Stomach smooth muscle (tissue), 2 donors: ENCODE results near the gene ADGRD1.
"Not testable (repeated sequence)": the region's sequence is repeated elsewhere in the genome, so short reads cannot be mapped to it uniquely, and the experiment has no call there.

Experiments
- H3K27ac ChIP-seq: one replicate; pipeline ENCODE4 v1.7.0; 2013; ENCODE audit warnings: mild to moderate bottlenecking, low read length, inconsistent platforms
- H3K27me3 ChIP-seq, 2 donors: one replicate each; pipeline ENCODE4 v1.7.0; 2013; ENCODE audit warnings: low read length in 2 of 2; ENCODE audit not compliant: insufficient read depth in 2 of 2, control insufficient read depth in 1 of 2
- H3K36me3 ChIP-seq, 2 donors: one replicate each; pipeline ENCODE4 v1.7.0; 2013; ENCODE audit warnings: low read length in 2 of 2; ENCODE audit not compliant: control insufficient read depth in 2 of 2, insufficient read depth in 2 of 2
- H3K4me1 ChIP-seq: one replicate; pipeline ENCODE4 v1.7.0; 2013; ENCODE audit warnings: low read length; ENCODE audit not compliant: control insufficient read depth, insufficient read depth
- H3K4me3 ChIP-seq, 2 donors: one replicate each; pipeline ENCODE4 v1.7.0; 2013; ENCODE audit warnings: low read length in 2 of 2
- H3K9ac ChIP-seq, 2 donors: one replicate each; pipeline ENCODE4 v1.7.0; 2013; ENCODE audit warnings: low read length in 2 of 2, mild to moderate bottlenecking in 1 of 2
- H3K9me3 ChIP-seq, 2 donors: one replicate each; pipeline ENCODE4 v1.7.0; 2013; ENCODE audit warnings: low read length in 2 of 2; ENCODE audit not compliant: control insufficient read depth in 2 of 2
- donor health status: healthy.
- donor health status: Pancreatic carcinoma.

ADGRD1 gene

DNA sequence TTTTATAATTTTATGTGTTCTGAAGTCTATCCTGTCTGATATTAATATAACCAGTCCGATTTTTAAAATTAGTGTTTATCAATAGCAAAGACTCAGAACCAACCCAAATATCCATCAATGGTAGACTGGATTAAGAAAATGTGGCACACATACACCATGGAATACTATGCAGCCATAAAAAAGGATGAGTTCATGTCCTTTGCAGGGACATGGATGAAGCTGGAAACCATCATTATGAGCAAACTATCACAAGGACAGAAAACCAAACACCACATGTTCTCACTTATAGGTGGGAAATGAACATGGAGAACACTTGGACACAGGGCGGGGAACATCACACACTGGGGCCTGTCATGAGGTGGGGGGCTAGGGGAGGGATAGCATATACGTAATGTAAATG lies 16.2 kb upstream of the ADGRD1 start:
- H3K9me3 ChIP-seq, H3K4me3 ChIP-seq, H3K36me3 ChIP-seq, H3K9ac ChIP-seq, H3K4me1 ChIP-seq, H3K27ac ChIP-seq, H3K27me3 ChIP-seq: not testable (repeated sequence)

DNA sequence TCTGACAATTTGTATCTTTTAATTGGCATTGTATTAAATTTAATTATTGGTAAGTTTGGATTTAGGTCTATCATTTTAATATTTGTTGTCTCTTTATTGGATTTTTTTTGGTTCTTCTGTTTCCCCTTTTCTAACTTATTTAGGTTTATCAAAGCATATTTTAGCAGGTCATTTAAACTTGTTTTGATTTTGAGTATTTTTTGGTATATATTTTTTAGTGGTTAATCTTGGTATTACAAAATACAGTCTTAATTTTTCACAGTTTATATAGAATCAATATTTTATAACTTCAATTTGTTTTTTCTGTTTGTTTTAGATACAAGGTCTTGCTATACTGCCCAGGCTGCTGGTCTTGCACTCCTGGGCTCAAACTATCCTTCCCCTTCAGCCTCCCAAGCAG lies 15.5 kb upstream of the ADGRD1 start:
- Histone ChIP-seq H3K9ac (no peak overlapping the region), H3K4me1 (no peaks in the 10 kb centered on the region), H3K36me3 (no peaks in the 10 kb centered on the region), H3K27me3 (peaks cover 0 to 2% of the 10 kb centered on the region in 2 donors), H3K4me3 (no peak overlapping the region), H3K9me3 (peaks cover 3 to 4% of the 10 kb centered on the region in 2 donors), H3K27ac (no peak overlapping the region)

DNA sequence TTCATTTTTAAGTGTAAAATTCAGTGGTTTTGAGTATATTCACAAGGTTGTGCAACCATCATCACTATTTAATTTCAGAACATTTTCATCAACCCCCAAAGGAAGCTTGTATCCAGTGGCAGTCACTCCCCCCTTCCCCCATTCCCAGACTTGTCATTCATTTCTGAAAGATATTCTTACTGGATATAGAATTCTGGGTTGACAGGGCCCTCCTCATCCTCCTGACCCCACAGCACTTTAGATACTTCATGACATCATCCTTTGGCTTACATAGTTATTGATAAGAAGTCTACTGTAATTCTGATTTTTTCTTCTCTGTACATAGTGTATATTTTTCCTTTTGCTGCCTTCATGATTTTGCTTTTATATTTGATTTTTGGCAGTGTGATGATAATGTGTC lies 8.8 kb upstream of the ADGRD1 start:
- Histone ChIP-seq H3K4me1 (peaks cover 7% of the 10 kb centered on the region), H3K36me3 (no peaks in the 10 kb centered on the region), H3K27me3 (no peaks in the 10 kb centered on the region), H3K9me3 (peaks cover 7% of the 10 kb centered on the region in 2 donors), H3K4me3 (no peak overlapping the region), H3K27ac (no peak overlapping the region), H3K9ac (no peak overlapping the region)

DNA sequence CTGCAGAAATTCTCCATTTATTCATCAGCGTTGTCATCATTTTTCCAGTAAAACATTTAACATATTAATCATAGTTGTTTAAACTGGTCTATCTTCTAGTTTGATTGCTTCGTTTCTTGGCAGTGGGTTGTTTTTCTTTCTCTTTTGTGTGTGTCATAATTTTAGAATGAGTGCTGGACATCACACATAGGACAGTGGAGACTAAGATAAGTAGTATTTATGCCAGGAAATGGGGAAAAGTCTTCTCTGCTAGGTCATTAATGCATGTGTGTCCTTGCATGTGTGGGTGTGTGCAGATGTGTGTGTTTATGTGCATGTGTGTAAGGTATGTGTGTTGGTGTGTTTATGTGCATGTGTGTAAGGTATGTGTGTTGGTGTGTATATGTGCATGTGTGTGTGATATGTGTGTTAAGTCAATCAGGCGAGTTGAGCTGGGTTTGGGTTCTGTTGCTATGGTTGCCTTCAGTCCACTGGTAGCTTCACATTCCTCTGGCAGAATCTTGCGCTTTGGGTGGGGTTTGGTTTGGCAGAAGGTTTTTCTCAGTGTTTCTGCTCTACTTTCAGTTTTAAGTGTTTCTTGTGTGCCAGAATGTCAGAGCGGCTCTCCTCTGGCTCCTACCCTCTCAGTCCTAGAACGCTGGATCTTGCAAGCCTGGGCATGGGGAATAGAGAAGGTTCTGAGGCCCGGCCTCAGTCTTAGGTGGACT lies 7.8 kb upstream of the ADGRD1 start:
- Histone ChIP-seq H3K4me1 (peaks cover 7% of the 10 kb centered on the region), H3K27me3 (no peaks in the 10 kb centered on the region), H3K36me3 (no peaks in the 10 kb centered on the region), H3K9ac (no peak overlapping the region), H3K27ac (no peak overlapping the region), H3K9me3 (peaks cover 2 to 4% of the 10 kb centered on the region in 2 donors), H3K4me3 (peak overlapping the region in 1 of 2 donors; percentile 35)

DNA sequence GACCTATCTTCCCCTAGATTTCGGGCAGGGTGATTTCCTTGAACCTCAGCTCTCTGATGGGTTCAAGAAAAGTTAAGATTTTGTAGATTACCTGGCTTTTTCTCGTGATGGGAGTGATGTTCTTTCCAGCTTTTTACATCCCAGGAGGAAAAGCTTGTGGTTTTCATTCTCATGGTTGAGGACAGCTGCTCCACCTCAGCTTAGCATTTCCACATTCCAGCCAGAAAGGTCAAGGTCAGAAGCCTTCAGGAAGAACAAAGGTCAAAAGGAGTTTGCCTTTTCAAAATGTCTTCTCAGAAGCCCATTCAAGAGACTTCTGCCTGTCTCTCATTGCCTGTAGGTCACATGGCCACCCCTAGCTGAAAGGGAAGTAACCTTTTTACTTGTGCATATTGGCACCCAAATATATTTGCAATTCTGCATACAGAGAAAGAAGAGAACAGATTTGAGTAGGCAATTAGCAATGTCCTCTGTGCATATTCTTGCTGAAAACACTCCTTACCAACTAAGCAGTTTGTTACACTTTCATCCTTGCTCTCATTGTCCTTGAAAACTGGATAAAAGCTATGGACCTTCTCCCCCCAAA lies 6.6 kb upstream of the ADGRD1 start:
- peaks cover 8% of the 10 kb centered on the region for H3K4me1 ChIP-seq
- peaks cover 2 to 4% of the 10 kb centered on the region in 2 donors for H3K9me3 ChIP-seq
- no peak overlapping the region for H3K27ac ChIP-seq
- H3K27me3 ChIP-seq, result no peaks in the 10 kb centered on the region
- H3K36me3 ChIP-seq, result no peaks in the 10 kb centered on the region
- H3K9ac ChIP-seq, result no peak overlapping the region
- H3K4me3 ChIP-seq, result no peak overlapping the region

DNA sequence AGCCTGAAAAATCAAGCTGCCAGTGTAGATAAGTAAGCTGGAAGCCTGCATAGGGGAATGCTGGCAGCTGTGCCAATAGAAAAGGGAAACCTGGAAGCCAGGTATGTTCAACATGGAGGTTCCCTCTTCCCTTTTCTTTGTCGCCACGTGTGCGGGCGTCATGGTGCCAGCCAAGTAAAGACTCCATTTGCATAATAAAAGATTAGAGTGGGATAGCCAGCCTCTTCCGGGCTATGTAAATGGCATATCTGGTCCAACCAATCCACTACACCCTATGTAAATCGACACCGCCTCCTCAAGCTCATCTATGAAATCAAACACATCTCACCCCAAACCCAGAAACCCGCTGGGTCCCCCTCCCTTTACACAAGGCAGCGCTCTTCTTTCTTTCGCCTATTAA lies 5.6 kb upstream of the ADGRD1 start:
- Histone ChIP-seq H3K4me3 (no peak overlapping the region), H3K4me1 (peaks cover 18% of the 10 kb centered on the region), H3K27ac (no peak overlapping the region), H3K36me3 (no peaks in the 10 kb centered on the region), H3K27me3 (no peaks in the 10 kb centered on the region), H3K9me3 (peaks cover 2 to 4% of the 10 kb centered on the region in 2 donors), H3K9ac (no peak overlapping the region)

DNA sequence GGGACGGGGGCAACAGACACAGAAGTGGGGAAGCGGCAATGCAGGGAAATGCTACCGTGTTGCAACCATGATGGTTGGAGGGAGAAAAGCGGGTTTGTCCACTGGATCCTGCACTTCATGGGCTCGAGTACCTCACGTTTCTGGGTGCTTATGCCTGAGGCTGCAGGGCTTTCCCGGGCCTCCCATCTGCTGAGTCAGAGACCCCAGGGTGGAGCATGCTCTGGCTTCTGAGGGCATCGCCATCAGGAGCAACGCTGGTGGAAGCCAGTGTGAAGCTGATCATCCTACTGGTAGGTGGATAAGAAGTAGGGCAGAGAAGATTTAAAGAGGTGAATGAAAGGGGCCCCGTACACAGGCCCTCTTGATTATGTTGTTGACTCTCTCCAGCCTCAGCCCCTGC lies 5.0 kb upstream of the ADGRD1 start:
- no peaks in the 10 kb centered on the region for H3K27me3 ChIP-seq
- peaks cover 2 to 4% of the 10 kb centered on the region in 2 donors for H3K9me3 ChIP-seq
- no peak overlapping the region for H3K9ac ChIP-seq
- no peaks in the 10 kb centered on the region for H3K36me3 ChIP-seq
- H3K4me3 ChIP-seq, result no peak overlapping the region
- peaks cover 21% of the 10 kb centered on the region for H3K4me1 ChIP-seq
- H3K27ac ChIP-seq, result no peak overlapping the region

DNA sequence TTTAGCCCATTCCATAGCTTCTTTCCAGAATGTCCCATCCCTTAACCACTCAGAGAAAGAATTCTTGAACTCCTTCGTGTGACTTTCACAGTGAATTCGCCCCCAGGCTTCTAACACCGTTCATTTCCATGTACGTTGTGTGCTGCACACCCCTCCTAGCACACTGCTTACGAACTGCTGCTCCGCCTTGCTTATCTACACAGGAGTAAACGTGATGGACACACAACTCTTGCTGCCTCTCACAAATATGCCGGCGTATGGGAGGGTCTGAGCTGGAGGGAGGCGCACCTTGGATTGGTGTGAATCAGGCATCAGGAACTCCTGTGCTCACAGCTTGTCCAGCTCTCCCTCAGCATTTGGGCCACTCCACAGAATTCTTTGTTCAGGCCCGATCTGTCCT lies 3.9 kb upstream of the ADGRD1 start:
- Histone ChIP-seq H3K4me1 (peaks cover 26% of the 10 kb centered on the region), H3K36me3 (no peaks in the 10 kb centered on the region), H3K27ac (no peak overlapping the region), H3K4me3 (no peak overlapping the region), H3K9me3 (peaks cover 2% of the 10 kb centered on the region in 2 donors), H3K9ac (no peak overlapping the region), H3K27me3 (no peaks in the 10 kb centered on the region)

DNA sequence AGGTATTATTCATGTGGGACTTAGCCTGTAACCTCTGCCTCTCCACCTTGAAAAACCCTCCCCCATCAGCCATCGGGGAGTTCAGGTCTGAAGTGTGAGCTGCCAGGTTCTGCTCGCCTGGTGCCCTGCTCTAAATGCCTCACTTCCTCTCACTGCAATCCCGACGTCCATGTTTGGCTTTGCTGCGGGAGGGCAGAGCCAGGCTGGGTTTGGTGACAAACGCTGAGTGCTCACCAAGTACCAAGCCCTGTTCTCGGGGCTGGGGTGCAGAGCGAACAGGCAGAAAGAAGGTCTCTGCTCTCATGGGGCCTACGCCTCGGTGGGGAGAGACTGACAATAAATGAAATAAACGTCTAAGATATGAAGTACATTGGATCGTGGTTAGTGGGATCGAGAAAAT lies 2.1 kb upstream of the ADGRD1 start:
- H3K27me3 ChIP-seq, result no peaks in the 10 kb centered on the region
- no peak overlapping the region for H3K9ac ChIP-seq
- no peak overlapping the region for H3K4me3 ChIP-seq
- no peak overlapping the region for H3K27ac ChIP-seq
- no peaks in the 10 kb centered on the region for H3K36me3 ChIP-seq
- no peaks in the 10 kb centered on the region for H3K9me3 ChIP-seq
- H3K4me1 ChIP-seq, result peaks cover 36% of the 10 kb centered on the region

DNA sequence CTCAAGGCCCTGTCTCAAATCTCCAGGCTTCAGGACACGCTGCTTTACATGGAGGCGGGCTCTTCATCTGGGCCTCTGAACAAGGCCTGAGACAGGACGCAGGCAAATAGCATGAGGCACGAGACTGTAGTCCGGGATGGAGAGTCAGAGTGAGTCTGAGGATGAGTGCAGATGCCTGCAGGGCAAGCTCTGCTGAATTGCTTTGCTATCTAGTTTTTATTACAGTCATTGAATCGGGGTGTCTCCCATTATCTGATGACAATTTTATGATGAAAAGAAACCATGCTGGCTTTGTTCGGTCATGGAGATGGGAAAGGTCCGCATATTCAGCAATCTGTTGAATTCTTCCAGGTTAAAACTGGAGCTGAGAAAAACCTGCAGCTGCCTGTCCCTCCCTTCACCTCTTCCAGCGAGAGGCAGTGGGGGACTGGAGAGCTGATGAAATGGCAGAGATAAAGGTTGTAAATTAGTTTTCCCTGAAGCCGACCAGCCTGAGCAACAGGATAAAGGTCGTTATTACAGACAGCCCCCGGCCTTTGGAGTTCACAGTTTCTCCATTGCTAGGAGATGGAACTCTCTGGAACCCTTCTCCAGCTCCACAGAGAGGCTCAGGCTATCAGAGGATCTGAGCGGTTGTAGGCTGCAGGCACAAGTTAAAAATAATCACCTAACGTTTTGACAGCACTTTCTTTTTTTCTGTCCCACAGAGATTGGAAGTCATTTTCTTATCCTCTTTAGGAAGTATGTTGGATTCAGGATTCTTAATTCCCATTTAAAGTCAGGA lies 1.3 kb upstream of the ADGRD1 start:
- no peak overlapping the region for H3K27ac ChIP-seq
- no peaks in the 10 kb centered on the region for H3K27me3 ChIP-seq

DNA sequence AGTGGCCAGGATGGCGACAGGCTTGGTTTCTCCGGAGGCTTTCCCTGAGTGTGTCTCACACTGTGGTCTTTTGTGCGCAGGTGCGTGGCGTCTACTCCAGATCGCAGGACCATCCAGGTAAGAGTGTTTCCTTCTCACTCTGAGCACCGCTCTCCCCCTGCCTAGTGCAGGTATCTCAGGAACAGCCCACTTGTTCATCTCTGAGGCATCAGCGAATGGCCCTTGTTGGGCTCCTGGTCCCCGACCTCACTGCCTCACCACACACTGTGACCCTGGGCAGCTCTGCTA lies 781 bp downstream of the ADGRD1 start:
- no peaks in the 10 kb centered on the region for H3K27me3 ChIP-seq
- H3K4me3 ChIP-seq, result peak overlapping the region; percentile 85 to 95
- peak overlapping the region; percentile 77 to 82 for H3K9ac ChIP-seq
- peaks cover 6 to 7% of the 10 kb centered on the region in 2 donors for H3K36me3 ChIP-seq
- H3K27ac ChIP-seq, result peak overlapping the region; percentile 58
- H3K9me3 ChIP-seq, result no peaks in the 10 kb centered on the region
- H3K4me1 ChIP-seq, result peaks cover 35% of the 10 kb centered on the region

More for the DNA sequence above, 1.3 kb upstream of the ADGRD1 start:
- H3K9ac ChIP-seq, result peak overlapping the region in 1 of 2 donors; percentile 42
- H3K9me3 ChIP-seq, result no peaks in the 10 kb centered on the region
- H3K36me3 ChIP-seq, result peaks cover 4 to 7% of the 10 kb centered on the region in 2 donors
- H3K4me3 ChIP-seq, result peak overlapping the region in 1 of 2 donors; percentile 85
- H3K4me1 ChIP-seq, result peaks cover 34% of the 10 kb centered on the region
